IPS DF 19.7 (cell line): Measurements from ENCODE around the gene GPBP1L1.
"Not testable (repeated sequence)": the region's sequence is repeated elsewhere in the genome, so short reads cannot be mapped to it uniquely, and the experiment has no call there.

Source experiments
- DNase-seq: peaks from one replicate; pipeline ENCODE4 v3.0.0-alpha.2; 2013; ENCODE audit warnings: low read depth, low spot score

Gene GPBP1L1

GRCh38 chr1:45679123-45679522 lies 7.2 kb downstream of the GPBP1L1 start:
- no peak for DNase-seq

GRCh38 chr1:45678489-45678888 lies 7.8 kb downstream of the GPBP1L1 start:
- DNase-seq, result no peak

GRCh38 chr1:45677751-45678245 lies 8.5 kb downstream of the GPBP1L1 start:
- DNase-seq, result no peak

GRCh38 chr1:45676553-45676952 lies 9.8 kb downstream of the GPBP1L1 start:
- not testable (repeated sequence) for DNase-seq

GRCh38 chr1:45674478-45674877 lies 11.9 kb downstream of the GPBP1L1 start:
- DNase-seq, result no peak

GRCh38 chr1:45673956-45674355 lies 12.4 kb downstream of the GPBP1L1 start:
- no peak for DNase-seq

- no peak for DNase-seq
Measured at GRCh38 chr1:45669859-45670655, 16.3 kb downstream of the GPBP1L1 start.

- no peak for DNase-seq
Measured at GRCh38 chr1:45669379-45669778, 17.0 kb downstream of the GPBP1L1 start.

GRCh38 chr1:45668526-45668925 lies 17.8 kb downstream of the GPBP1L1 start:
- no peak for DNase-seq

GRCh38 chr1:45667321-45668111 lies 18.8 kb downstream of the GPBP1L1 start:
- no peak for DNase-seq

GRCh38 chr1:45666836-45667235 lies 19.5 kb downstream of the GPBP1L1 start:
- DNase-seq, result no peak

GRCh38 chr1:45660336-45660735 lies 26.0 kb downstream of the GPBP1L1 start:
- no peak for DNase-seq

GRCh38 chr1:45659222-45659621 lies 27.1 kb downstream of the GPBP1L1 start:
- DNase-seq, result no peak

GRCh38 chr1:45658171-45658570 lies 28.2 kb downstream of the GPBP1L1 start:
- DNase-seq, result no peak

GRCh38 chr1:45656573-45657226 lies 29.6 kb downstream of the GPBP1L1 start:
- DNase-seq, result no peak

GRCh38 chr1:45654540-45655280 lies 31.6 kb downstream of the GPBP1L1 start:
- DNase-seq, result no peak

GRCh38 chr1:45647248-45648021 lies 38.9 kb downstream of the GPBP1L1 start:
- DNase-seq, result no peak

GRCh38 chr1:45644661-45645060 lies 41.7 kb downstream of the GPBP1L1 start:
- no peak for DNase-seq

- no peak for DNase-seq
Measured at GRCh38 chr1:45643978-45644377, 42.4 kb downstream of the GPBP1L1 start.

GRCh38 chr1:45643321-45643720 lies 43.0 kb downstream of the GPBP1L1 start:
- no peak for DNase-seq

- no peak for DNase-seq
Measured at GRCh38 chr1:45640293-45640692, 46.0 kb downstream of the GPBP1L1 start.
